Measurements from ENCODE around the gene ZFAND5.

DNA sequence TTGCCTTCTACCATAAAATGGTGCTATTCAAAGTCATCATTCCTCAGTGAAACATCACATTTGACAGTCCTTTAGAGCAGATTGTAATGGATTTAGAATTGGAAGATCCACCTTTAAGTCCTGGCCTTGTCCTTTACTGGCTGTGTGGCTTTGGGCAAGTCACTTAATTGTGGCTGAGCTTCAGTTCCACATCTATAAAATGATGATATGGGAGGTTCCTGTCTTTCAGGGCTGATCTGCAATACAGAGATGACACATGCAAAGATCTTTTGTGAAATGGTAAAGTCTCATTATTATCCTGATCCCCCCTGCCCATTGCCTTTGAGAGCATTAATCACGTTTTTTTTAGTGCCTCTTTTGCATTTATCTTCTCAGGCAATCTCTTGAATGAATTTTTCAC lies 58.2 kb downstream of the ZFAND5 start:
- no peak for TF ChIP-seq EP300 (IDR thresholded peaks at IDR 0.05)
- TF ChIP-seq POLR2AphosphoS5 (IDR thresholded peaks at IDR 0.05), result no peak
- TF ChIP-seq, protein P1, sequence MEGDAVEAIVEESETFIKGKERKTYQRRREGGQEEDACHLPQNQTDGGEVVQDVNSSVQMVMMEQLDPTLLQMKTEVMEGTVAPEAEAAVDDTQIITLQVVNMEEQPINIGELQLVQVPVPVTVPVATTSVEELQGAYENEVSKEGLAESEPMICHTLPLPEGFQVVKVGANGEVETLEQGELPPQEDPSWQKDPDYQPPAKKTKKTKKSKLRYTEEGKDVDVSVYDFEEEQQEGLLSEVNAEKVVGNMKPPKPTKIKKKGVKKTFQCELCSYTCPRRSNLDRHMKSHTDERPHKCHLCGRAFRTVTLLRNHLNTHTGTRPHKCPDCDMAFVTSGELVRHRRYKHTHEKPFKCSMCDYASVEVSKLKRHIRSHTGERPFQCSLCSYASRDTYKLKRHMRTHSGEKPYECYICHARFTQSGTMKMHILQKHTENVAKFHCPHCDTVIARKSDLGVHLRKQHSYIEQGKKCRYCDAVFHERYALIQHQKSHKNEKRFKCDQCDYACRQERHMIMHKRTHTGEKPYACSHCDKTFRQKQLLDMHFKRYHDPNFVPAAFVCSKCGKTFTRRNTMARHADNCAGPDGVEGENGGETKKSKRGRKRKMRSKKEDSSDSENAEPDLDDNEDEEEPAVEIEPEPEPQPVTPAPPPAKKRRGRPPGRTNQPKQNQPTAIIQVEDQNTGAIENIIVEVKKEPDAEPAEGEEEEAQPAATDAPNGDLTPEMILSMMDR (IDR thresholded peaks at IDR 0.05), result no peak
- TF ChIP-seq POLR2A (IDR thresholded peaks at IDR 0.05), result no peak
